Activated T-helper 9 cell treated with anti-CD3 and anti-CD28 coated beads, Interleukin-2, amount 50 U/mL, for 16 hours (primary cell): ENCODE measurements around the gene ESPNL.

Source experiments
- DNase-seq: peaks from one replicate; pipeline ENCODE4 v3.0.0-alpha.2; 2020; ENCODE audit warnings: low read depth

The ESPNL gene

DNA sequence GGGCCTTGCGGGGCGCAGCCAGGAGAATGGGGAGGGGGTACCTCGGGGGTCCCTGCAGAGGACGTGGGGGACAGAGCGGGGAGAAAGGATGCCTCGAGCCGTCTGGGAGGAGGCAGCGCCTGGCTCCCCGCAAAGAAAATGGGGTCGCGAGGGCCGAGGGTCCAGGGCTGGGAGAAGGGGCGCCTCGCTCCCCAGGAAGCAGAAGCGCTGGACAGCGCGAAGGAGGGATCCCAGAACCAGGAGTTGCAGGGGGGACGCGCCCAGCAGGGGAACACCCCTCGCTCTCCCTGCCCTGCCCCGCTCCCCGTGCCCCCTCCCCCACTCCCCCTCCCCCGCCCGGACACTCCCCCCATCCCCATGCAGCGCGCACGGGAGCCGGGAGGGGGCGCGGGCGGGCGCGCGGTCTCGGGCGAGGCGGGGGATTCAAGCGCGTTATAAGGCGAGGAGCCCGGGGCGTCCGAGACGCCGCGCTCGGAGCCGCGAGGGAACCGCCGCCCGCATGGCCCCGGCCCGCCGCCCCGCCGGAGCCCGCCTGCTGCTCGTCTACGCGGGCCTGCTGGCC is 58.5 kb downstream of the ESPNL start, which contains the start of gene ERFE:
Gene ERFE (plus strand): TSS at position 462 of the 562 bp plus-strand sequence. CDS start 38 bp downstream, at position 500.
- DNase-seq = peak; percentile 23

DNA sequence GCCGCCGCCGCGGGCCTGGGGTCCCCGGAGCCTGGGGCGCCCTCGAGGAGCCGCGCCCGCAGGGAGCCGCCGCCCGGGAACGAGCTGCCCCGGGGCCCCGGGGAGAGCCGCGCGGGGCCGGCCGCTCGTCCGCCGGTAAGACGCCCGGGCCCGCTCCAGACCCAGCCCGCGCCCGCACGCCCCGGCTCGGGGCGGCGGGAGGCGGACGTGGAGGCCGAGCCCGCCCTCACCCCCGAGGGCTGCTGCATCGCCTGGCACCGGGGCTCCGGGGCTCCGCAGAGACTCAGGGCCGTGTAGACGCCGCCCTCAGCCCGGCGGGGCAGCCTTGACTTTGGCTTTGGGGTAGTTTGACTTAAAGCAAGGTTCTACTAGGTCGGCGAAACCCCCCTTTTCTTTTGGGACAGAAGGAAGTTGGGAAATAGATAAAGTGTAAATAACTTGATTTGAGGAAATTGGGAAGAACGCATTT is 59.0 kb downstream of the ESPNL start:
- no peak for DNase-seq

GRCh38 chr2:238159661-238160205 is 59.6 kb downstream of the ESPNL start:
- no peak for DNase-seq

DNA sequence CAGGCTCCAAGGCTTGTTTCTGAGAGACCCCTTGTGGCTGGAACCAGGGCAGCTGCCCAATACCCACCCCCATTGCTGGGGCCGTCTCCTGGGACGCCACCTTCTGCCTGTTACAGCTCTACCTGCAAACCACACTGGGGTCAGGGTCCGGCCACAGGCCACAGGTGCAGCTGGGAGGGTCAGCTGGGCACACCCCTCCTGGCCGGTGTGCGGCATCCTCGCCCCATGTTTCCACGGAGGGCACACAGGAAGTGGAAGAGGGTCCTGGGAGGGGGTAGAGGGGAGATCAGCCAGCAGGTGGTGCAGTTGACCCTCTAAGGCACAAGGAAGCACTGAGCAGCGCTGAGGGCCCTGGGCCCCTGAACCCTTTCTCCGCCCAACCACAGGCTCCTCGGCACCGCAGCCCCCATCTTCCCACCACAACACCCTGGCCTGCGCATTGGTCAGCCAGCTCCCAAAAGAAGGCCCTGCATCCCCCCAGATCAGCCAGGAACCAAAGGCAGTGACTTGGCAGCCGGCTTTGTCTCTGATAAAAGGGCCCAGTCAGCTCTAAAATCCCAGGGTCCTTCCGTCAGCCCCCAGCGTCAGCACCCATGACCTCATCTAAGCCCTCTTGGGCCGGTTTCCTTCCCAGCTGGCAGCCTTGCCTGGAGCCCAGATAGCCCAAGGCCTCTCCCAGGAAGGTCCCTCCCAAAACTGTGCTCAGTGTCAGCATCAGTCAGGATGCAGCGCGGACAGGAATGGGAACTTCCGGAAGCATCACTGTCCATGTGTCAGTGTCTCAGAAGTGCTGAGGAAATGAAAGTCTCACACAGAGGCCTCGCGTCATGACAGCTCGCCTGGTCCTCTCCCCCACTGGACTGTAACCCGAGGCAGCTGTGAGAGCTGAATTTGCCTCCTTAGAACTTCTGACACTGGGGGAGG is 60.3 kb downstream of the ESPNL start:
- DNase-seq = no peak

GRCh38 chr2:238161291-238162051 is 61.3 kb downstream of the ESPNL start:
- DNase-seq = no peak

- no peak for DNase-seq
Observed at GRCh38 chr2:238162251-238162845, 62.2 kb downstream of the ESPNL start.

GRCh38 chr2:238162846-238163441 is 62.8 kb downstream of the ESPNL start:
- DNase-seq = no peak

DNA sequence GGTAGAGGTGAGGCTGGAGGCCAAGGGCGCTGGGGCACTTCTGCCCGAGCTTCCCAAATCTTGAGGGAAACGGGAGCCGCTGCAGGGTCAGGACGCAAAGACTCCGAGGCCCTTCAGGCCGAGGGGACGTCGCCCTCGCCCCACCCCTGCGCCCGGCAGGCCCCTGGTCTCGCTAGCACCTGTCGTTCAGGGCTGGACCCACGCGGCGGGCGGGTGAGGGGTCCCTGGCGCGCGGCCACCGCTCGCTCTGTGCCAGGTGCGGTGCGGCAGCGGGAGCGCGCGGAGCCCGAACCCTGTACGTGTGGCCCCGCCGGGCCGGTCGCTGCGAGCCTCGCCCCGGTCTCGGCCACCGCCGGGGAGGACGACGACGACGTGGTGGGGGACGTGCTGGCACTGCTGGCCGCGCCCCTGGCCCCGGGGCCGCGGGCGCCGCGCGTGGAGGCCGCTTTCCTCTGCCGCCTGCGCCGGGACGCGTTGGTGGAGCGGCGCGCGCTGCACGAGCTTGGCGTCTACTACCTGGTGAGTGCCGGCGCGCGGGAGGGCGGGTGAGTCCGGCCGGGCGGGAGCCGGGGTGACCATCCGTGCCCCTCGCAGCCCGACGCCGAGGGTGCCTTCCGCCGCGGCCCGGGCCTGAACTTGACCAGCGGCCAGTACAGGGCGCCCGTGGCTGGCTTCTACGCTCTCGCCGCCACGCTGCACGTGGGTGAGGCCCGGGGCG is 63.5 kb downstream of the ESPNL start:
- DNase-seq = no peak

DNA sequence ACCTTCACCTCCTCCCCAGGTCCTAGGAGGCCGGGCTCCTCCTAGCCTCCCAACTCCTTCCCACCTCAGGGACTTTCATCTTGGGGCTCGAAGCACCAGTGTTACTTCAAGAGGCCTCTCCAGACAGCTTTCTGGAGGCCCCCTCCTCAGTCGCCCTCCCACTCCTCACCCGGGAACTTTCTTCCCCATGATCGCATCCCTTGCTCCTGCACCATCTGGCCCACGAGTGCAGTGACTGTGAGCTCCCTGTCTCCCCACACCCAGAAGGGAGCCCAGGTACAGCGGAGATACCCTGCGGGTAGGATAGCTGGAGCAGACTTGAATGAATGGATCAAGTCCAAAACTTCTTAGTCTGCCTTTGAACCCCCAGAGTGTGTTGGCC is 64.8 kb downstream of the ESPNL start:
- no peak for DNase-seq

DNA sequence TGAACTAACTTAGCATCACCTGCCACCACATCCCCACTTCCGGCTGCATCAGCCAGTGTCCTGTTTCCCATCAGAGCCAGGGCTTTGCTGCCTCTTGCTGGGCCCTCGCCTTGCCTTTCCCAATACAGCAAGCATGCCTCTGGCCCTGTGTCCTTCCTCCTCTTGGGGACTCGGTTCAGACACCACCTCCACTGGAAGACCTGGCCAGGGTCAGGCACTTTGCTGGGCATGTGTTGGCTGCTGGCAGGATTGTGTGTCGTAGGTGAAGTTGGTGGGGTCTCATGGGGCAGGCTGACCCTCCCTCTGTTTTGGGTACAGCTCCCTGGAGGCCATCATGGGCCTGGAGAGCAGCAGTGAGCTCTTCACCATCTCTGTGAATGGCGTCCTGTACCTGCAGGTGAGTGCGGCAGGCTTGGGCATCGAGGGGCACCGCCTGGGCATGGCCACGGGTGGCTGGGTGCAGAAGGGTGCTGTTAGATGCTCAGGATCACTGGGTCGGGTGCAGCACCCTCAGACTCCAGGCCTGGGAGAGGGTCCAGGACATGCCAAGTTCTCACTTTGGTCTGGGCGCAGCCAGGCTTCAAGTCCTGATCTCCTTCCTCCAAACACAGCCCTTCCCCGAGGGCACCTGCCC is 65.3 kb downstream of the ESPNL start:
- no peak for DNase-seq

GRCh38 chr2:238166391-238167343 is 66.5 kb downstream of the ESPNL start:
- DNase-seq = no peak

GRCh38 chr2:238167344-238167715 is 67.2 kb downstream of the ESPNL start:
- DNase-seq = no peak

DNA sequence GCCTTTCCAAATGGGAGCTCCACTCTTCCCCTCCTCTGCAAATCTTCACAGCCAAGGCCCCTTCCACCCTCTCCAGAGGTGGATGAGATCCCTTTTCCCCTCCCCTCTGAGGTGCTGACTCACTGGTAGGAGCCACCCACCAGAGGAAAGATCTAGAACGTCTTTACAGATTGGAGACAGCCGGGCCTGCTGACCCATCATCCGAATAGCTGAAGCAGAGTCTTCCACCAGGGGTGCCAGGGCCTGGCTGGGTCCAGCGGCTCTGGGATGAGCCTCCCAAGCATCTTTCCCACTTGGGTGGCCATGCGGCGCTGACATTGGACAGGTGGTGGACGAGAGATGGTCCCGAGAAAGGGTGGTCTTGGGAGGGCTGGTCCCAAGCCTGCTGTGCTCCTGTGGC is 67.6 kb downstream of the ESPNL start:
- no peak for DNase-seq

DNA sequence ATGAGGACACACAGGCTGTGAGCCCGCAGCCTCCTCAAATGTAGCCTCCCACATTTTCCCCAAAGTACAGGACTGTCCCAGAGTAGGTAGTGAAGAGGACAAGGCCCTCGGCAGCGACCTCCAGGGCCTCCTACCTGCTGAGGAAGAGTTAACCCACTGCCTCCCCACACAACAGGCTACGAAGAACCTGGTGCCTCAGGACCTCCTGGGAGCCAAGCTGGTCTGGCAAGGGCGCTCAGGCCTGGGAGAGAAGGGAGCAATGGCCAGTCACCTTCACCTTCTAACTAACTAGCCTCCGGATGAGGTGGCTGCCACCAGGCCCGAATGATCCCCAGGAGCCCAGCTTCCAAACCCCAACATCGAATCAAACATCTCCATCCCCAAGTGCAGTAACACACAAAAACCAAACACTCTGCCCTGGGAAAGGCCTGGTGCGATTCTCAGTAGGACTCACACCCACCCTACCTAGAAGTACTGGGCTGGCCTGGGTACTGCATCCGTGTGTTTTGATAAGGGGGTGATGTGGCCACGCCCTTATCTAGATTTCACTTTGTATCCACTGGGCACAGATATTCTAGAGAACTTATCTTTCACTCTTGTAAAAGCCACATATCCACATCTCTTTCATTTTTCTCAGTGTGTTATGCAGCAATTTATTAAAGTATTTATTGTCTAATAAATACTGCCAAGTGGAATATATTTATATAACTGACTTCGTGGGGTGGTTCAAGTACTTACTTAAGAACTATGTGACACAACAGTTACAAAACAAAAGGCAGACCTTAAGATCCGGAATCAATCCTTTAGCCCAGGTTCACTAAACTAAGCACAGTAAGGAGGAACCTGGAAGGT is 68.3 kb downstream of the ESPNL start:
- no peak for DNase-seq

- DNase-seq = no peak
Observed at GRCh38 chr2:238169048-238169707, 69.0 kb downstream of the ESPNL start.

DNA sequence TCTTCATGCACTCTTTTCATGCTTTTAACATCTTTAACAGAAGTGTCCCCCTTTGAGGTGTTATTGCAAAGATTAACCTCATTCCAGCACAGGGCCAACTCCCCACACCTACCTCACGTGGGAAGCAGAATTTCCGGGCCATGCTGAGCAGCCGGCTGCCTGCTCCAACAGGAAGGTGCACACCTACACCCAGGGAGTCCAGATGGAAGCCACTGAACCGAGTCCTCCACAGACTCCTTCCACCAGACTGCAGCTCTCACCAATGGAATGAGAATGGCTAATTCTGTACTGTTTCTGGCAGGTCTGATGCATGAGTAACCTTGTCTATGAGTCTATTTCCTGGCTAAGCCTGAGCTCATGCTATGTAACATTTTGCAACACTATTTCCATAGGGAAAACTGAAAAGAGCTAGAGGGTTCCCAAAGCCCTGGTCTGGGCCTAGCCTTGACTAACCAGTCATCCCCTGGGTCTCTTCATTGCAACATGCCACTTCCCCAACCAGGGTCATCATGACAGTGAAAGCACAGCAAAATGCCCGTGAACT is 69.6 kb downstream of the ESPNL start:
- no peak for DNase-seq

GRCh38 chr2:238170386-238171071 is 70.4 kb downstream of the ESPNL start:
- no peak for DNase-seq
